Prostate gland (tissue), 2 donors: Measurements from ENCODE around the gene BRICD5. TPM values are rescaled to one million over a fixed set of nuclear protein-coding genes. Genes with fewer than 3 reads are reported as not detected.

ENCODE experiments used
- DNase-seq: peaks from one replicate; pipeline ENCODE4 v3.0.0-alpha.2; 2019; ENCODE audit warnings: low spot score
- H3K27ac ChIP-seq, 2 donors: fragments of 200-600 bp; sonication (generic); 2 replicates each; pipeline ENCODE4 v1.5.1; 2017 to 2019
- H3K27me3 ChIP-seq: fragments of 200-600 bp; sonication (generic); replicated peaks from 2 replicates; pipeline ENCODE4 v1.5.1; 2019; ENCODE audit not compliant: insufficient read depth
- H3K36me3 ChIP-seq, 2 donors: fragments of 200-600 bp; sonication (generic); 1 replicate in 1 of 2; 2 replicates in 1 of 2; pipeline versions ENCODE4 v1.5.1 to v1.8.1; 2017 to 2019
- H3K4me1 ChIP-seq: fragments of 200-600 bp; sonication (generic); replicated peaks from 2 replicates; pipeline ENCODE4 v1.5.1; 2019
- H3K4me3 ChIP-seq, 2 donors: fragments of 200-600 bp; sonication (generic); 2 replicates each; pipeline ENCODE4 v1.5.1; 2017 to 2019
- H3K9me3 ChIP-seq: fragments of 200-600 bp; sonication (generic); 2 replicates; pipeline ENCODE4 v1.5.1; 2017
- CTCF ChIP-seq, 4 experiments: fragments of 200-600 bp in 2 of 4; fragments of 450-650 bp in 2 of 4; sonication (generic) in 2 of 4; IDR thresholded peaks; 1 replicate in 3 of 4; 2 replicates in 1 of 4; pipeline ENCODE4 v1.5.1; 2016 to 2019; ENCODE audit warnings: antibody characterized with exemption in 4 of 4, mild to moderate bottlenecking in 2 of 4, moderate library complexity in 2 of 4
- POLR2A ChIP-seq: fragments of 450-650 bp; IDR thresholded peaks from one replicate; pipeline ENCODE4 v1.6.1; 2016; ENCODE audit warnings: antibody characterized with exemption, mild to moderate bottlenecking
- POLR2AphosphoS5 ChIP-seq: sonication (generic); formaldehyde crosslinking; IDR thresholded peaks from one replicate; pipeline ENCODE4 v1.6.1; 2017; ENCODE audit warnings: antibody characterized with exemption
- WGBS: methylation state at CpG from one replicate; pipeline ENCODE4 v1.1.5; 2018; 5-methylcytosine and 5-hydroxymethylcytosine counted together
- intact Hi-C: fragments of 100-400 bp; cut with DNase I; formaldehyde crosslinking; loops from one replicate; pipeline ENCODE4 v1.14.2; 2022
- total RNA-seq, 2 donors: library from RNA; depleted of rRNA; stranded (reverse); fragments of >200 nt; gene quantifications; one replicate each; pipeline ENCODE4 v1.1.0, GENCODE V29; 2016

The BRICD5 gene
- total RNA-seq, 2 donors from 2014 or later, result 18.4 to 26.2 TPM

DNA sequence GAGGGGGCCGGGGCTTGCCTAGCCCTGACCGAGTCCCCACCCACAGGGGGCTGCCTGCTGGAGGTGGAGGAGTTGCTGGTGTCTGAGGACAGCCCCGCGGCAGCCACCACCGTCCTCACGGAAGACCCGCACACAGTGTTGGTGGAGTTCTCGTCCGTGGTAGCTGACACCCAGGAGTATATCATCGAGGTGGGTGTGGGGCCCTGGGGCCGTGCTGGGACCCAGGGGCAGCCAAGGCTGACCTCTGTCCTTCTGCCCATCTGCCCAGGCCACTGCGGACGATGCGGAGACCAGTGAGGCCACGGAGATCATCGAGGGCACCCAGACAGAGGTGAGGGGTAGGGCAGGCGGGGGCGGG is 24.1 kb upstream of the BRICD5 start:
- TF ChIP-seq POLR2A (no peak), POLR2AphosphoS5 (no peak), CTCF (IDR thresholded peaks at IDR 0.05) (no peak)
- Histone ChIP-seq H3K27me3 (no peaks in the 10 kb centered on the region), H3K4me1 (peaks cover 10% of the 10 kb centered on the region), H3K27ac (no peak overlapping the region), H3K4me3 (no peak overlapping the region), H3K36me3 (peaks cover 10 to 35% of the 10 kb centered on the region in 2 donors), H3K9me3 (no peaks in the 10 kb centered on the region)
- WGBS, result 97% methylated on average over 15 of the region's 18 CpGs
- intact Hi-C loops, result no loop called here
- DNase-seq, result no peak

DNA sequence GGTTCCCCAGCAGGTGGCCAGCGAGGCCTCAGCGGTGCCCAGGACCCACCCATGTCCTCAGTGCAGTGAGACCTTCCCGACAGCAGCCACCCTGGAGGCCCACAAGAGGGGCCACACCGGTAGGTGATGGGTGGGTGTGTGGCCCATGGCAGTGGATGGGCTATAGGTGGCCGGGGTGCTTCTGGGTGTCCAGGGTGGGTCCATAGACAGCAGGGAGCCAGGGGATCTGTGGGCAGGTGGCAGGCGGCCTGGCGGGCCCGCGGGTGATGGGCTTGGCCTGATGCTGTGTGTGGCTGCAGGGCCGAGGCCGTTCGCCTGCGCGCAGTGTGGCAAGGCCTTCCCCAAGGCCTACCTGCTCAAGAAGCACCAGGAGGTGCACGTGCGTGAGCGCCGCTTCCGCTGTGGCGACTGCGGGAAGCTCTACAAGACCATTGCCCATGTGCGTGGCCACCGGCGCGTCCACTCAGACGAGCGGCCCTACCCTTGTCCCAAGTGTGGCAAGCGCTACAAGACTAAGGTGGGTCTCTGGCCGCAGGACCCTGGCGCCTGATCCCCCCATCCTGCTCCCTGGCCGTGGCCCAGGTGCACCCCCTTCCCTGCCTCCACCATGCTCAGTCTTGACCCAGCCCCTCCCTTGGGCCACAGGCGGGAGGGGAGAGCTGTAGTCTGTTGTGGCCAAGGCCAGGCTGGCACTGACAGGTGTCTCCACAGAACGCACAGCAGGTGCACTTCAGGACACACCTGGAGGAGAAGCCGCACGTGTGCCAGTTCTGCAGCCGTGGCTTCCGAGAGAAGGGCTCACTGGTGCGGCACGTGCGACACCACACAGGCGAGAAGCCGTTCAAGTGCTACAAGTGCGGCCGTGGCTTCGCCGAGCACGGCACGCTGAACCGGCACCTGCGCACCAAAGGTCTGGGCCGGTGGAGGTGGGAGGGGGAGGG is 23.5 kb upstream of the BRICD5 start:
- Histone ChIP-seq H3K27me3 (no peaks in the 10 kb centered on the region), H3K36me3 (peaks cover 16 to 41% of the 10 kb centered on the region in 2 donors), H3K4me3 (no peak overlapping the region), H3K9me3 (no peaks in the 10 kb centered on the region), H3K27ac (no peak overlapping the region), H3K4me1 (peaks cover 10% of the 10 kb centered on the region)
- 92% methylated on average over 38 of the region's 51 CpGs for WGBS
- TF ChIP-seq POLR2AphosphoS5 (no peak), POLR2A (no peak), CTCF (IDR thresholded peaks at IDR 0.05) (no peak)
- intact Hi-C loops, result no loop called here
- DNase-seq, result no peak

- no peak for DNase-seq
- Histone ChIP-seq H3K27ac (no peak overlapping the region), H3K4me3 (no peak overlapping the region), H3K9me3 (no peaks in the 10 kb centered on the region), H3K27me3 (no peaks in the 10 kb centered on the region), H3K36me3 (peaks cover 18 to 46% of the 10 kb centered on the region in 2 donors), H3K4me1 (peaks cover 12% of the 10 kb centered on the region)
- intact Hi-C loops, result no loop called here
- no peak for TF ChIP-seq CTCF (IDR thresholded peaks at IDR 0.05)
- no peak for TF ChIP-seq POLR2AphosphoS5
- TF ChIP-seq POLR2A, result no peak
- WGBS, result 90% methylated on average over 28 of the region's 28 CpGs
Measured at GRCh38 chr16:2233046-2233775, 22.5 kb upstream of the BRICD5 start.

GRCh38 chr16:2232094-2232990 is 21.7 kb upstream of the BRICD5 start:
- no peaks in the 10 kb centered on the region for H3K9me3 ChIP-seq
- TF ChIP-seq CTCF (IDR thresholded peaks at IDR 0.05) (no peak), POLR2AphosphoS5 (no peak), POLR2A (no peak)
- no peaks in the 10 kb centered on the region for H3K27me3 ChIP-seq
- intact Hi-C loops, result no loop called here
- no peak for DNase-seq
- H3K36me3 ChIP-seq, result peaks cover 18 to 46% of the 10 kb centered on the region in 2 donors
- H3K4me3 ChIP-seq, result no peak overlapping the region
- 88% methylated on average over 34 of the region's 41 CpGs for WGBS
- H3K27ac ChIP-seq, result no peak overlapping the region
- peaks cover 13% of the 10 kb centered on the region for H3K4me1 ChIP-seq
